Type B pancreatic cell (in vitro differentiated cells): ENCODE data around the gene RFLNA. TPM values are rescaled to one million over a fixed set of nuclear protein-coding genes. Genes with fewer than 3 reads are reported as not detected.

Experiments
- DNase-seq: peaks from one replicate; pipeline ENCODE4 v3.0.0; 2021; ENCODE audit warnings: mixed read lengths; ENCODE audit not compliant: unreplicated experiment; ENCODE audit errors: extremely low spot score
- H3K27ac Mint-ChIP-seq: 2 replicates; pipeline ENCODE4 v1.8.0; 2021; ENCODE audit warnings: mild to moderate bottlenecking, mixed read lengths
- H3K27me3 Mint-ChIP-seq: 2 replicates; pipeline ENCODE4 v1.8.0; 2021; ENCODE audit warnings: mixed read lengths
- H3K36me3 Mint-ChIP-seq: 2 replicates; pipeline ENCODE4 v1.8.0; 2021; ENCODE audit warnings: mixed read lengths
- H3K4me1 Mint-ChIP-seq: one replicate; pipeline ENCODE4 v1.8.0; 2021; ENCODE audit warnings: mixed read lengths; ENCODE audit not compliant: unreplicated experiment
- H3K4me3 Mint-ChIP-seq: 2 replicates; pipeline ENCODE4 v1.8.0; 2021; ENCODE audit warnings: mild to moderate bottlenecking, mixed read lengths
- H3K9me3 Mint-ChIP-seq: 2 replicates; pipeline ENCODE4 v1.8.0; 2021; ENCODE audit warnings: mixed read lengths
- total RNA-seq: library from RNA; stranded (reverse); gene quantifications from 2 replicates; pipeline ENCODE4 v1.2.1, GENCODE V29; 2021; ENCODE audit warnings: low replicate concordance
- TF ChIP-seq, protein P1 (sequence below): fragments of 200-600 bp; sonication (generic); conservative IDR thresholded peaks from 2 replicates; pipeline ENCODE4 v1.5.0; 2021; ENCODE audit warnings: antibody characterized with exemption, mild to moderate bottlenecking

Gene RFLNA
- total RNA-seq, 1 donor from 2014 or later: 57.4 TPM

DNA sequence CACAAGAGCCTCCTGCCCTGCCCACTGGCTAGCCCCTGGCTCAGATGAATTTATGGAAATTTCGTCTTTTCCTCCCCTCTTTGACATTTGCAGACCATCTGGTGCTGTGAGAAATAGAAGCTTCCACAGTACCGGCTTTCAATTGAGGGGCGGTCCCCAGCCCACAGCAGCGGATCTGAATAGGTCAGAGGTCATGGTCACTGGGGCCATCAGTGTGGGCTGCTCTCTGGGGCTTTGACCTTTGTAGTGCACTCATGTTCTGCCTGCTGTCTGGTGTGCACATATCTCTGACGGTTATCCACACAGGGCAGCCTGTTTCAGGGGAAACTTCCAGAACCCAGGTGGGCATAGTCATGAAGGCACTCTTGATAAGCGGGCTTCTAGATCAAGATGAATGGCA lies 2.5 kb upstream of the RFLNA start:
- TF ChIP-seq, protein P1, sequence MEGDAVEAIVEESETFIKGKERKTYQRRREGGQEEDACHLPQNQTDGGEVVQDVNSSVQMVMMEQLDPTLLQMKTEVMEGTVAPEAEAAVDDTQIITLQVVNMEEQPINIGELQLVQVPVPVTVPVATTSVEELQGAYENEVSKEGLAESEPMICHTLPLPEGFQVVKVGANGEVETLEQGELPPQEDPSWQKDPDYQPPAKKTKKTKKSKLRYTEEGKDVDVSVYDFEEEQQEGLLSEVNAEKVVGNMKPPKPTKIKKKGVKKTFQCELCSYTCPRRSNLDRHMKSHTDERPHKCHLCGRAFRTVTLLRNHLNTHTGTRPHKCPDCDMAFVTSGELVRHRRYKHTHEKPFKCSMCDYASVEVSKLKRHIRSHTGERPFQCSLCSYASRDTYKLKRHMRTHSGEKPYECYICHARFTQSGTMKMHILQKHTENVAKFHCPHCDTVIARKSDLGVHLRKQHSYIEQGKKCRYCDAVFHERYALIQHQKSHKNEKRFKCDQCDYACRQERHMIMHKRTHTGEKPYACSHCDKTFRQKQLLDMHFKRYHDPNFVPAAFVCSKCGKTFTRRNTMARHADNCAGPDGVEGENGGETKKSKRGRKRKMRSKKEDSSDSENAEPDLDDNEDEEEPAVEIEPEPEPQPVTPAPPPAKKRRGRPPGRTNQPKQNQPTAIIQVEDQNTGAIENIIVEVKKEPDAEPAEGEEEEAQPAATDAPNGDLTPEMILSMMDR: no peak
- peaks cover 4% of the 10 kb centered on the region for H3K9me3 Mint-ChIP-seq
- peaks cover 48% of the 10 kb centered on the region for H3K4me1 Mint-ChIP-seq
- no peak for DNase-seq
- H3K27ac Mint-ChIP-seq: no peak overlapping the region
- no peaks in the 10 kb centered on the region for H3K36me3 Mint-ChIP-seq
- H3K27me3 Mint-ChIP-seq: peaks cover 4% of the 10 kb centered on the region
- H3K4me3 Mint-ChIP-seq: peak overlapping the region; percentile 54

DNA sequence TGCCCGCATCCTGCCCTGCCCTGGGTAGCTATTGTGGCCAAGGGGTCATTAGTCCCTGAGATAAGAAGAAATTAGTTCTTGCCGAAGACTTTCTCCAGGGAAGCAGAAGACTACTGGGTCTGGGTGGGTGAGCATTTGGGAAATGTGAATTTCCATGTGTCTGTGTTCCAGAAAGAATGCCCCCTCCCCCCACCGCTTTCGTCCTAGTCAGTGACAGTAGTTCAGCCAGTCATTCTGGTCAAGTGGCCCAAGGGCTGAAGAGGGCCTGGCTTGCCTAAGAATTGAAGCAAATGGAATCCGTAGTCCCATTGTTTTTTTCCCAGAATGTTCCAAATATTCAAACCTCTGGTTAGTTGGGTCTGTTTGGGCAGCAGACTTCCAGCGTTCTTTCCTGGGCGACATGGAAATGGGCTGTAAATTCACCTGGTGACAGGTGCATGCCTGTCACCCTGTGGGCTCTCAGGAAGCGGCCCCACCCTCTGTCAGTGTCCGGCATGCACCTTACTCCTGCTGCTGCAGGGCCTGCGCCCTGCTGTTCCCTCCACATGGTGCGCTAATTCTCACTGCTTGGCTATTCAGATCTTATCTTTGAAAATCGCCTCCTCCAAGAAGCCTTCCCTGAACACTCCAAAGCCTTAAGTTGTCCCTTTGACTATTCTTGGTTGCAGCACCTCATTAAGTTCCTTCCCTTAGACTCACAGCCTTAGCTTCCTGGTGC lies 1.4 kb upstream of the RFLNA start:
- TF ChIP-seq, protein P1: no peak
- peaks cover 4% of the 10 kb centered on the region for H3K9me3 Mint-ChIP-seq
- peak overlapping the region; percentile 83 for H3K4me3 Mint-ChIP-seq

DNA sequence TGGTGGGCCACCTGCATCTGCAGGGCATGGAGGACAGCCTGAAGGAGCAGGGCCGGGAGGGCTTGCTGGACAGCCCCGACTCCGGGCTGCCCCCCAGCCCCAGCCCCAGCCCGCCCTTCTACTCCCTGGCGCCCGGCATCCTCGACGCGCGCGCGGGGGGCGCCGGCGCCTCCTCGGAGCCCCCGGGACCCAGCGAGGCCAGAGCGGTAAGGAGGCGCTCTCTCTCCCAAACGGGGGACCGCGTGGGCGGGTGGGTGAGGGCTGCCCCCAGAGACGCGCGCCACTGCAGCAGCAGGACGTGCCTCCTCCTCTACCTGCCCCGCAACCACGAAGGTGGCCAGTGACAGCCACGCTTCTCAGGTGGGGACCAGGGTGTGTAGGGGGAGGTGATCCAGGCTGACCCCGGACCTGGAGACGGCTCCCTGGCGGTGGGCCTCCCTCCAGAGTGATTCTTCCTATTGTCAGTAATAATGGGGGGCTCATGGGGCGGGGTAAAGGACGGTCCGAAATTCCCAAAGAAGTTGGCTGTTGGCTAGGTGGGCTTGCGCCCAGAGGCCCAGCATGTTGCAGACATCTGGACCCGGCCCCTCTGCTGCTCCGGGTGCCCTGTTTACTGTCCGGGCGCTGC lies 652 bp downstream of the RFLNA start:
- Mint-ChIP-seq H3K4me1 (peaks cover 38% of the 10 kb centered on the region), H3K9me3 (no peaks in the 10 kb centered on the region), H3K36me3 (peaks cover 7% of the 10 kb centered on the region), H3K27me3 (peaks cover 4% of the 10 kb centered on the region), H3K27ac (peak overlapping the region; percentile 69), H3K4me3 (peak overlapping the region; percentile 91)
- TF ChIP-seq, protein P1: no peak
- DNase-seq: no peak

More for the DNA sequence above, 1.4 kb upstream of the RFLNA start:
- DNase-seq: no peak
- Mint-ChIP-seq H3K27me3 (peaks cover 4% of the 10 kb centered on the region), H3K36me3 (no peaks in the 10 kb centered on the region), H3K27ac (peak overlapping the region; percentile 74), H3K4me1 (peaks cover 49% of the 10 kb centered on the region)

DNA sequence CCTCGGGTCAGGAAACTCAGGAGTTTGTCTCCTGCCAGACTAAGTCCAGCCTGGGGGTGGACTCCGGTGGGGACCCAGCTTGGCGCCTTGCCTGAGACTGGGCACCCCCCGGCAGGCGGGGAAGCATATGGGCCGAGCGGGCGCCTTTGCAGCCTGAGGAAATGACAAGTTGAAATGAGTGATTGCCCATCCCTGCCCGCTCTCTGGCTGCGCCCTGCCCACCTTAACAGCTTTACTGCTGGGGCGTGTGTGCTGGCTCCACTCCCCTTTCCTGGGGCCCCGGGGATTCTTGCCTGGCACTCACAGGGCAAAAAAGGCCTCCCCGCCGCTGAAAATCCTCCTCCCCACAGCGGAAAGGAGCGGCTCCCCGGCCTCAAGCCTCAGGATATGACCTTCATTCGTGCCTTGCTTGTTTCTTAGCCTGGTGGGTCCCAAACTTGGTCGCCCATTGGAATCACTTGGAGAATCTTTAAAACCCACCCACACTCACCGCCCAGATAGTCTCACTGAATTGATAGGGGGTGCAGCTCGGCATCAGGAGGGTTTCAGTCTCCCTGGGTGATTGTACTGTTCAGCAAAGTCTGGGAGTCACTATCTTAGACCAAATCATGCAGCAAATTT lies 1.5 kb downstream of the RFLNA start:
- peaks cover 38% of the 10 kb centered on the region for H3K4me1 Mint-ChIP-seq
- peak overlapping the region; percentile 91 for H3K4me3 Mint-ChIP-seq
- no peaks in the 10 kb centered on the region for H3K9me3 Mint-ChIP-seq
- H3K36me3 Mint-ChIP-seq: peaks cover 9% of the 10 kb centered on the region
- H3K27me3 Mint-ChIP-seq: peaks cover 4% of the 10 kb centered on the region
- H3K27ac Mint-ChIP-seq: peak overlapping the region; percentile 81
- TF ChIP-seq, protein P1: no peak
- DNase-seq: no peak

DNA sequence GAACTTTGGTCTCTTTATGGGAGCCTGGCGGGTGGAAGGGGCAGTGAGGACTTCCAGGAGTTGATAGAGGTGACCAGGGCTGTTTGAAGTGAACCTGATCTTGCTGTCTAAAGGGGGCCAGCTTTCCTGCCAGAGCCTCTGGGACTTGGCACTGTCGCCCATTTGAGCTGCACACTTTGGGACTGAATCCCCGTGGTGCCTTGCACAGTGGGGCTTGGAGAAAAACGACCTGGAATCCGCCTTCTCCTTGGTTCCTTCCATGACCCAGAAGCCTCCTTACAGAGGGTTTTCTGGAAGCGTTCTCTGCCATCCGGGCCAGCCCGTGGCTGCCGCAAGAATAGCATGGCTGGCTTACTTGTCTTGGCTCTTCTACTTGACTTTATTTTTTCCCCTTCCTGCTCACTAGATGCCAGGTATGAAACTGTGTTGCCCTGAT lies 2.0 kb downstream of the RFLNA start:
- Mint-ChIP-seq H3K9me3 (no peaks in the 10 kb centered on the region), H3K4me1 (peaks cover 33% of the 10 kb centered on the region), H3K27me3 (peaks cover 4% of the 10 kb centered on the region), H3K4me3 (peak overlapping the region; percentile 91), H3K27ac (peak overlapping the region; percentile 81), H3K36me3 (peaks cover 9% of the 10 kb centered on the region)
- DNase-seq: no peak
- TF ChIP-seq, protein P1: no peak
